Neutrophil (primary cell): Measurements from ENCODE around the gene CNOT1.

Experiments
- H3K27ac ChIP-seq: fragments of 200-600 bp; sonication (generic); 2 replicates; pipeline ENCODE4 v1.5.1; 2016; ENCODE audit warnings: mild to moderate bottlenecking, moderate library complexity
- H3K27me3 ChIP-seq: fragments of 200-600 bp; sonication (generic); 2 replicates; pipeline ENCODE4 v1.6.0; 2016; ENCODE audit warnings: mild to moderate bottlenecking
- H3K36me3 ChIP-seq: fragments of 200-600 bp; sonication (generic); 2 replicates; pipeline ENCODE4 v1.5.1; 2017
- H3K4me1 ChIP-seq, 2 experiments: fragments of 200-600 bp in 1 of 2; sonication (generic) in 1 of 2; 1 replicate in 1 of 2; 2 replicates in 1 of 2; pipeline versions ENCODE4 v1.5.1 to v1.6.1; 2013 to 2016; ENCODE audit warnings: low read depth in 1 of 2, low read length in 1 of 2, mild to moderate bottlenecking in 1 of 2, moderate library complexity in 1 of 2; ENCODE audit not compliant: control insufficient read depth in 1 of 2, insufficient read depth in 1 of 2
- H3K4me3 ChIP-seq, 2 experiments: fragments of 200-600 bp in 1 of 2; sonication (generic) in 1 of 2; 1 replicate in 1 of 2; 2 replicates in 1 of 2; pipeline ENCODE4 v1.5.1; 2013 to 2016; ENCODE audit warnings: low read depth in 1 of 2, low read length in 1 of 2, mild to moderate bottlenecking in 1 of 2, moderate library complexity in 1 of 2
- H3K9me3 ChIP-seq: fragments of 200-600 bp; sonication (generic); 2 replicates; pipeline ENCODE4 v1.5.1; 2016
- CTCF ChIP-seq: fragments of 200-600 bp; sonication (generic); IDR thresholded peaks from 2 replicates; pipeline ENCODE4 v1.5.1; 2016; ENCODE audit warnings: antibody characterized with exemption

Gene CNOT1

GRCh38 chr16:58478427-58478826 is 151.2 kb downstream of the CNOT1 start:
- TF ChIP-seq CTCF, result no peak
- H3K36me3 ChIP-seq, result no peaks in the 10 kb centered on the region
- peaks cover 53% of the 10 kb centered on the region for H3K27me3 ChIP-seq
- H3K9me3 ChIP-seq, result no peaks in the 10 kb centered on the region
- no peak overlapping the region for H3K4me3 ChIP-seq
- H3K27ac ChIP-seq, result no peak overlapping the region
- no peaks in the 10 kb centered on the region for H3K4me1 ChIP-seq

GRCh38 chr16:58476791-58477190 is 152.8 kb downstream of the CNOT1 start:
- H3K36me3 ChIP-seq, result no peaks in the 10 kb centered on the region
- no peak overlapping the region for H3K27ac ChIP-seq
- H3K27me3 ChIP-seq, result peaks cover 68% of the 10 kb centered on the region
- no peaks in the 10 kb centered on the region for H3K4me1 ChIP-seq
- H3K9me3 ChIP-seq, result no peaks in the 10 kb centered on the region
- H3K4me3 ChIP-seq, result no peak overlapping the region
- TF ChIP-seq CTCF, result no peak

DNA sequence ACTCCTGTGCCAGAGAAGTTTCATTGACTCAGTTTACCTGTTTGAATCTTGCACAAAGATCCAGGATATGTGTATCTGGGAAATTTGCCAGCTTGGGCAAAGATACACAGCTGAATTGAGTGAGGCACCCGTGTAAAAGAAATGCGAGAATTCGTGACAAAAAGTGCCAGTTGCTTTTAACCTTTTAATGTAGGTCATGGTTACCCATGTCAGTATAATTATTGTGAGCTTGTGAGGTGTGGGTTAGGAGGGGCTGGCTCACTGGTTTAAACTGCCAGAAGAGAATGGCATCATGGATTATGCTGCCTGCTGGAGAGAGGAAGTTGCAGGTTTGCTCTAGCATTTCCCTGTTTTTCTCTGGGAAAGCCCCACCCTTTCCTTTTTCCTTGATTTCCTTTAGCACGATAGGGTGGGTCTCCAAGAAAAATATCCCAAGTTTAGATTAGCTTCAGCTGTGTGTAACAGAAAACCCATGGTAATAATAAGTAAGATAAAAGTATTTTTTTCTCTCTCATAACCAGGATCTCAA is 154.5 kb downstream of the CNOT1 start:
- TF ChIP-seq CTCF, result no peak
- Histone ChIP-seq H3K9me3 (no peaks in the 10 kb centered on the region), H3K4me3 (no peak overlapping the region), H3K36me3 (no peaks in the 10 kb centered on the region), H3K27me3 (peaks cover 79% of the 10 kb centered on the region), H3K27ac (no peak overlapping the region), H3K4me1 (no peaks in the 10 kb centered on the region)

- Histone ChIP-seq H3K4me1 (no peaks in the 10 kb centered on the region), H3K9me3 (no peaks in the 10 kb centered on the region), H3K27me3 (peaks cover 79% of the 10 kb centered on the region), H3K27ac (no peak overlapping the region), H3K4me3 (no peak overlapping the region), H3K36me3 (no peaks in the 10 kb centered on the region)
- TF ChIP-seq CTCF, result no peak
Observed at GRCh38 chr16:58474296-58474695, 155.3 kb downstream of the CNOT1 start.

GRCh38 chr16:58472827-58473226 is 156.8 kb downstream of the CNOT1 start:
- no peak for TF ChIP-seq CTCF
- Histone ChIP-seq H3K27ac (no peak overlapping the region), H3K4me1 (no peaks in the 10 kb centered on the region), H3K4me3 (no peak overlapping the region), H3K36me3 (no peaks in the 10 kb centered on the region), H3K27me3 (peaks cover 86% of the 10 kb centered on the region), H3K9me3 (no peaks in the 10 kb centered on the region)

DNA sequence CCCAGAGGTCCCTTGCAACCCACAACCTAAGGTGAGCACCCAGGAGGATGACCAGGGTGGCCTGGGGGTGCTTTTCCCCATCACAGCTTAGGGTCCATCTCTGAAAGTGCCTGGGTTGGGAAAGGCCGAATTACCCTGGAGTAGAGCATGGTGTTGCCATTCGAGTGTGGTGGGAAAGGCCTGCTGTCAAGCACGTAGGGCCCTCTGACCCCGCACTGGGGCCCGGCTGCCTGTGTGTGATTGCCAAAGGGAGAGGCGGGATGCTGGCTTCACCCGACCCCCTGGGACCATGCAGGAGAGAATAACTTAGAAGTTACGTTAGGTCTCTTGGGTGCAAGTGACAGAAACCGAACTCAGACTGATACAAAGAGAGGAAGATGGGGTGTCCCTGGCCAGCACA is 157.4 kb downstream of the CNOT1 start:
- no peak overlapping the region for H3K4me3 ChIP-seq
- H3K4me1 ChIP-seq, result no peaks in the 10 kb centered on the region
- H3K27ac ChIP-seq, result no peak overlapping the region
- H3K36me3 ChIP-seq, result no peaks in the 10 kb centered on the region
- H3K9me3 ChIP-seq, result no peaks in the 10 kb centered on the region
- H3K27me3 ChIP-seq, result peaks cover 86% of the 10 kb centered on the region
- TF ChIP-seq CTCF, result no peak
